ENCODE results near the gene SLC25A21. TPM values are rescaled to one million over a fixed set of nuclear protein-coding genes. Genes with fewer than 3 reads are reported as not detected.

SLC25A21 gene
- total and polyA plus RNA-seq, 2 experiments from 2014 or later, result 10.6 to 12.1 TPM

- TF ChIP-seq ZNF462 (CRISPR knock-in tag; IDR thresholded peaks at IDR 0.05), result no peak
- no peak for TF ChIP-seq CREB1 (CRISPR knock-in tag; IDR thresholded peaks at IDR 0.05; ENCODE audit: low read depth)
- TF ChIP-seq ETS1 (IDR thresholded peaks at IDR 0.05), result no peak
- no peak for TF ChIP-seq ZNF114 (CRISPR knock-in tag; IDR thresholded peaks at IDR 0.05)
- no peak for TF ChIP-seq JUNB (IDR thresholded peaks at IDR 0.05; ENCODE audit: unreplicated experiment)
- no peak for TF ChIP-seq CTCF (conservative IDR thresholded peaks at IDR 0.05; ENCODE audit: low read depth in 2 of 2)
- TF ChIP-seq REST (IDR thresholded peaks at IDR 0.05; ENCODE audit: unreplicated experiment), result no peak
Measured at GRCh38 chr14:36781897-36782296, 390.5 kb downstream of the SLC25A21 start (continued).

Measured in GM23338 (cell line).